Measurements from ENCODE around the gene RAB4A. TPM values are rescaled to one million over a fixed set of nuclear protein-coding genes. Genes with fewer than 3 reads are reported as not detected.

The RAB4A gene
- total RNA-seq, 6 donors from 2014 or later, result 16.8 to 68.6 (median 42.4) TPM

- TF ChIP-seq, protein P1, sequence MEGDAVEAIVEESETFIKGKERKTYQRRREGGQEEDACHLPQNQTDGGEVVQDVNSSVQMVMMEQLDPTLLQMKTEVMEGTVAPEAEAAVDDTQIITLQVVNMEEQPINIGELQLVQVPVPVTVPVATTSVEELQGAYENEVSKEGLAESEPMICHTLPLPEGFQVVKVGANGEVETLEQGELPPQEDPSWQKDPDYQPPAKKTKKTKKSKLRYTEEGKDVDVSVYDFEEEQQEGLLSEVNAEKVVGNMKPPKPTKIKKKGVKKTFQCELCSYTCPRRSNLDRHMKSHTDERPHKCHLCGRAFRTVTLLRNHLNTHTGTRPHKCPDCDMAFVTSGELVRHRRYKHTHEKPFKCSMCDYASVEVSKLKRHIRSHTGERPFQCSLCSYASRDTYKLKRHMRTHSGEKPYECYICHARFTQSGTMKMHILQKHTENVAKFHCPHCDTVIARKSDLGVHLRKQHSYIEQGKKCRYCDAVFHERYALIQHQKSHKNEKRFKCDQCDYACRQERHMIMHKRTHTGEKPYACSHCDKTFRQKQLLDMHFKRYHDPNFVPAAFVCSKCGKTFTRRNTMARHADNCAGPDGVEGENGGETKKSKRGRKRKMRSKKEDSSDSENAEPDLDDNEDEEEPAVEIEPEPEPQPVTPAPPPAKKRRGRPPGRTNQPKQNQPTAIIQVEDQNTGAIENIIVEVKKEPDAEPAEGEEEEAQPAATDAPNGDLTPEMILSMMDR (IDR thresholded peaks at IDR 0.05), result no peak
- TF ChIP-seq POLR2A (IDR thresholded peaks at IDR 0.05), result no peak
- no peak for TF ChIP-seq EP300 (IDR thresholded peaks at IDR 0.05)
- TF ChIP-seq POLR2AphosphoS5 (IDR thresholded peaks at IDR 0.05), result no peak
- 87 to 90% methylated on average over 2 of the region's 2 CpGs for WGBS, 2 donors
Measured at GRCh38 chr1:229247871-229248270, 23.0 kb upstream of the RAB4A start.

GRCh38 chr1:229248821-229249817 is 21.8 kb upstream of the RAB4A start:
- DNase-seq (no peak), ATAC-seq (ENCODE audit: low FRiP score in 2 of 2) (no peak)
- TF ChIP-seq, protein P1 (IDR thresholded peaks at IDR 0.05), result no peak
- no peak for TF ChIP-seq POLR2AphosphoS5 (IDR thresholded peaks at IDR 0.05)
- TF ChIP-seq POLR2A (IDR thresholded peaks at IDR 0.05), result no peak
- TF ChIP-seq EP300 (IDR thresholded peaks at IDR 0.05), result no peak
- H3K36me3 ChIP-seq, result no peaks in the 10 kb centered on the region
- no peak overlapping the region for H3K27ac ChIP-seq
- WGBS, 2 donors, result 52 to 61% methylated on average over 10 of the region's 10 CpGs
- H3K4me3 ChIP-seq, result no peak overlapping the region
- no peaks in the 10 kb centered on the region for H3K27me3 ChIP-seq
- H3K4me1 ChIP-seq, result peaks cover 0 to 5% (median 1%) of the 10 kb centered on the region in 4 donors
- H3K9me3 ChIP-seq, result peaks cover 0 to 4% (median under 1%) of the 10 kb centered on the region in 4 donors

More at GRCh38 chr1:229247871-229248270, 23.0 kb upstream of the RAB4A start:
- ATAC-seq (ENCODE audit: low FRiP score in 2 of 2) (no peak), DNase-seq (no peak)
- no peaks in the 10 kb centered on the region for H3K36me3 ChIP-seq
- H3K4me3 ChIP-seq, result no peak overlapping the region
- H3K4me1 ChIP-seq, result peaks cover 0 to 5% (median 1%) of the 10 kb centered on the region in 4 donors
- H3K27ac ChIP-seq, result no peak overlapping the region
- no peaks in the 10 kb centered on the region for H3K27me3 ChIP-seq
- peaks cover 0 to 9% (median 5%) of the 10 kb centered on the region in 4 donors for H3K9me3 ChIP-seq

DNA sequence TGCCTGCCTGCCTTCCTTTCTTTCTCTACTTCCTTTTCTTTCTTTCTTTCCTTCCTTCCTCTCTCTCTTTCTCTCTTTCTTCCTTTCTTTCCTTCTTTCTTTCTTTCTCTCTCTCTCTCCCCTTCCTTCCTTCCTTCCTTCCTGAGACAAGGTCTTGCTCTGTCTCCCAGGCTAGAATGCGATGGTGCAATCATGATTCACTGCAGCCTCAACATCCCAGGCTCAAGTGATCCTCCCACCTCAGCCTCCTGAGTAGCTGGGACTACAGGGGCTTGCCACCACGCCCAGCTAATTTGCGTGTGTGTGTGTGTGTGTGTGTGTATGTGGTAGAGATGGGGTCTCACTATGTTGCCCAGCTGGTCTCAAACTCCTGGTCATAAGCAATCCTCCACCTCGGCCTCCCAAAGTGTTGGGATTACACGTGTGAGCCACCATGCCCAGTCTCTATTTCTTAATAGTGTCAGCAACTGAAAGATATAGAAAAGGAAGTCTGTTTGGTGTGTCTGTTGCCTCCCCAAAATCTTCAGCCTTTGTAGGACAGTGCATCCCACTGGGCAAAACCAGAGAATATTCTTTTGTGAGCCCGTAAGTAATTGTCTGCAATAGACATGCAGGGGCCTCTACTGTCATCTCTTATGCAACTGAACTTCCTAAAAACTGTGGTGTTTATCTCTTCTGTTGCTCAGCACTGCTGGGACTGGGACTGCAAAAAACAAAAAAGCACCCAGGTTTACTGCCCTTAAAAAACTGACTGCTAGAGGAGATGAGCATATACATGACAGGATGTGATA is 20.9 kb upstream of the RAB4A start:
- no peaks in the 10 kb centered on the region for H3K9me3 ChIP-seq
- H3K27ac ChIP-seq, result no peak overlapping the region
- TF ChIP-seq EP300 (IDR thresholded peaks at IDR 0.05) (no peak), POLR2AphosphoS5 (IDR thresholded peaks at IDR 0.05) (no peak), POLR2A (IDR thresholded peaks at IDR 0.05) (no peak)
- TF ChIP-seq, protein P1 (IDR thresholded peaks at IDR 0.05), result no peak
- ATAC-seq (ENCODE audit: low FRiP score in 2 of 2) (peak in 1 of 2 donors; percentile 57), DNase-seq (no peak)
- no peak overlapping the region for H3K4me3 ChIP-seq
- H3K36me3 ChIP-seq, result no peaks in the 10 kb centered on the region
- WGBS, 2 donors, result 70 to 80% methylated on average over 6 of the region's 6 CpGs
- H3K4me1 ChIP-seq, result peaks cover 0 to 5% (median 1%) of the 10 kb centered on the region in 4 donors
- H3K27me3 ChIP-seq, result no peaks in the 10 kb centered on the region

DNA sequence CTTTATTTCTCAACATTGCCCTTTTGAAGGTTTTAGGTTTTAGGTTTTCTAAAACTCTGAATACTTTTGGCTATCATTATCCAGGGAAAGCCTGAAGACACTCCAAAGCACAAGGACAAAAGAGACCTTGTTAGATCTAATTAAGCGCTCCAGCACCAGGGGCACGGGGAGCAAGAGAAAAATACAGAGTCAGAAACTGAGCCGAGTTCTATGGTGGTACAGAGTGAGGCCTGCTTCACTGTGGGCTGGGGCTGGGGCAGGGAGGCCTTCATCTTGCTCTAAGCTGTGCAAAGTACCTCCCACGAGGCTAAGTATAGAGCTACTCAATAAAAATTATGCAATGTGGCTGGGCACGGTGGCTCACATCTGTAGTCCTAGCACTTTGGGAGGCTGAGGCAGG is 19.7 kb upstream of the RAB4A start:
- H3K4me3 ChIP-seq, result no peak overlapping the region
- H3K27ac ChIP-seq, result no peak overlapping the region
- no peaks in the 10 kb centered on the region for H3K9me3 ChIP-seq
- no peaks in the 10 kb centered on the region for H3K36me3 ChIP-seq
- H3K4me1 ChIP-seq, result peaks cover 0 to 5% (median 1%) of the 10 kb centered on the region in 4 donors
- ATAC-seq (ENCODE audit: low FRiP score in 2 of 2), result no peak
- WGBS, 2 donors, result 71 to 75% methylated on average over 5 of the region's 5 CpGs
- no peak for DNase-seq
- no peak for TF ChIP-seq POLR2AphosphoS5 (IDR thresholded peaks at IDR 0.05)
- H3K27me3 ChIP-seq, result no peaks in the 10 kb centered on the region

All from upper lobe of left lung (tissue), 6 donors.